Bone marrow (tissue), 2 donors: ENCODE results near the gene TRIOBP.

ENCODE experiments used
- DNase-seq, 2 donors: peaks; one replicate each; lab custom pipeline; 2025; lab: John Stamatoyannopoulos, UW

The TRIOBP gene

GRCh38 chr22:37749226-37749625 is 52.4 kb downstream of the TRIOBP start:
- DNase-seq = no peak

DNA sequence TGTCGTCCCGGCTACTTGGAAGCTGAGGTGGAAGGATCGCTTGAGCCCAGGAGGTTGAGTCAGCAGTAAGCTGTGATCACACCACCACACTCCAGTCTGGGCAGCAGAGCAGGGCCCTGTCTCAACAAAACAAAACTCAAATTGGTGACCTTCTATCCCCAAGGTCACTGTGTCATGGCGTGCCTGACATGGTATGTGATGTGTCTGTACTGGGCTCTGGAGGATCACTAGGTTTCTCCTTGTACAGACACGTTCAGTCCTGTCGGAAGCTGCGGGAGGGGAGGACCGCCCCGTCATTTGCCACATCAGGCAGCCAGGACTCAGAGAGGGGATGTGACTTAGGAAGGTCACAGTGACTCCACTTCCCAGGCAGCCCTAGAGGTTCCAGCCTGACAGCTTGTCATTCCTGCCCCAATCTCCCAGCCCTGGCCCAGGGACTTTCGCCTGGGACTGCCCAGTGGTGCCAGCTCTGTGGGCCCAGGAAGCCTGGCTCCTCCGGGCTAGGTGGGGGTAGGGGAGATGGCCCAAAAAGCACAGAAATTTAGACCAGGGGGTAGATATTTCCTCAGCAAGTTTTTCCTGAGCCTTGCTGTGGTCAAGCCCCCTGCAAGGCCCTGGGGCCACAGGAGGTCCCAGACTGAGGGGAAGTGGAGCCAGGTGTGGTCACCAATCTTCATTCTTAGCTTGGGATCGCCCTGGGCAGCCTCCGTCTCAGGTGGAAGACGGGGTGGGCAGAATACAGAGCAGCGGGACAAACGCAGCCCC is 53.2 kb downstream of the TRIOBP start:
- no peak for DNase-seq

- no peak for DNase-seq
Observed at GRCh38 chr22:37750596-37751162, 53.8 kb downstream of the TRIOBP start.

- DNase-seq = no peak
Observed at GRCh38 chr22:37751449-37752188, 54.8 kb downstream of the TRIOBP start.

- DNase-seq = no peak
Observed at GRCh38 chr22:37752189-37753087, 55.6 kb downstream of the TRIOBP start.

DNA sequence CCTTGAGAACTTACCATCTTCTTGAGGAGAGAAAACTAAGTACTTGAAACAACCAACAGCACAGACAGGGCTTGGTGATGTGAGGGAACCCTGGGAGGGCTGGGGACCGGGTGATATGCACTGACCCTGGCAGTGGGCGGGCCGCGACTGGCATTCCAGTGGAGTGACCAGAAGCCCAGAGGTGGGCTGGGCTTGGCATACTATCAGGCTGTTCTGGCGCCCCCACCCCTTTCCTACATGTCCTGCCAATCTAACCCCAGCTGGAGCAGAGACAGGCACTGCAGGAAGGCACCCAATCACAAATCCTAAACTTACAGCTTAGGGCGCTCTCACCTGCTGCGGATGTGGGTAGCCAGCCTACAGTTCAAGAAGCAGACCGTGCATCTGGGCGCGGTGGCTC is 56.9 kb downstream of the TRIOBP start:
- DNase-seq = no peak

DNA sequence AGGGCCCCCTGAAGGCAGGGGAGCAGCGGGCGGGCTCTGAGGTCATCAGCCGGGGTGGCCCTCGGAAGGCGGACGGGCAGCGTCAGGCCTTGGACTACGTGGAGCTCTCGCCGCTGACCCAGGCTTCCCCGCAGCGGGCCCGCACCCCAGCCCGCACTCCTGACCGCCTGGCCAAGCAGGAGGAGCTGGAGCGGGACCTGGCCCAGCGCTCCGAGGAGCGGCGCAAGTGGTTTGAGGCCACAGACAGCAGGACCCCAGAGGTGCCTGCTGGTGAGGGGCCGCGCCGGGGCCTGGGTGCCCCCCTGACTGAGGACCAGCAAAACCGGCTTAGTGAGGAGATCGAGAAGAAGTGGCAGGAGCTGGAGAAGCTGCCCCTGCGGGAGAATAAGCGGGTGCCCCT is 60.8 kb downstream of the TRIOBP start:
- no peak for DNase-seq

DNA sequence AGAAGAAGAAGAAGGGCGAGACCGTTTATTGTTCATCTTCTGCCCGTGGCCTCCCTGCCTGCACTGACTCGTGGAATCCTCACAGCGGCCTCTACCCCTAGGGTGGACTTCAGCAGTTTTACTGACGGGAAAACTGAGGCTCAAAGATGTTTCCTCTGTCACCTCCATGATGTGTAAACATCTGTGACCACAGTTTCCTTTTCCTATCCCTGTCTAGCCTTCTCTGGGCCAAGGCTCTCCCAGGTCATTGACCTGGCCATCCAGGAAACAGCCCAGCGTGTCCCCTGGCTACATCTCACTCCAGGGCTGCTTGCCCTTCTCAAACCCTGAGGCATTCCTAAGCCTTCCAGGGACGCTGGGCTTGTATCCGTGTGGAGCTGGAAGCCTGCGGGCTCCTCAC is 61.8 kb downstream of the TRIOBP start:
- DNase-seq = peak in 1 of 2 donors; percentile 41

- no peak for DNase-seq
Observed at GRCh38 chr22:37759281-37759680, 62.4 kb downstream of the TRIOBP start.

DNA sequence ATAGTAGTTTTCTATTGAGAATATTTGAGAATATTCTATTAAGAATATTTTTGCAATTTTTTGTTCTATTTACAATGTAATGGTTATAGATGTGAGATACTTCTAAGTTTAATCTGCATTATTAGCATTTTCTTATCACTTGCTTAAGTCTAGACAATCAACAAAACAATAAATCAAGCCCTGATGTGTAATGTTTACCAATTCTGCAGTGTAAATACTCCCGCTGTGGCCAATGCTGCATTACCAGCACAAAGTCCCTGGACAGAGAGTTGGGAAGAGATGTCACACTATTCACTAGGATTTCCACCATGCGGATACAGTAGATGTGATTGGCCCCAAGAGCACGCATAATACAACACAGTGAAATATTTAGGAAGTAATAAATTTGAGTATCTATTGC is 63.3 kb downstream of the TRIOBP start:
- DNase-seq = no peak

DNA sequence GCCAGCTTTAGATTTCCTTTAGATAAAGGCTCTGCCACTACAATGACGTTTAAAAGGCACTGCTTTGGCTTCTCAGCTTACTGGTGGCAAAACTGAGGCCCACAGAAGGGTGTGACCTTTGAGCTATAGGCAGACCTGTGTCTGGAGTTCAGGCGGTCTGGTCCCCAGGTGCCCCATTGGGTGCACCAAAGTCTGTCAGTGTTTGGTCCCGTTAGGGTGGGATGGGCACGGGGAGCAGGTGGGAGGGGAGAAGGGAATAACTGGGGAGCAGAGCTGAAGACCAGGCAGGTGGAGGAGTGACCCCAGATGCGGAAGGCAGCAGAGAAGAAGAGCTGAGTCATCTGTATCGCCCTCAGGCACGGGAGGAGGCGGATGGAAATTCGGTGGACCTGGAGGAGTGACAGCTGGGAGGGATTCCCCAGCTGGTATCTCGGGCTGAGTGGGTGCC is 65.6 kb downstream of the TRIOBP start:
- no peak for DNase-seq

DNA sequence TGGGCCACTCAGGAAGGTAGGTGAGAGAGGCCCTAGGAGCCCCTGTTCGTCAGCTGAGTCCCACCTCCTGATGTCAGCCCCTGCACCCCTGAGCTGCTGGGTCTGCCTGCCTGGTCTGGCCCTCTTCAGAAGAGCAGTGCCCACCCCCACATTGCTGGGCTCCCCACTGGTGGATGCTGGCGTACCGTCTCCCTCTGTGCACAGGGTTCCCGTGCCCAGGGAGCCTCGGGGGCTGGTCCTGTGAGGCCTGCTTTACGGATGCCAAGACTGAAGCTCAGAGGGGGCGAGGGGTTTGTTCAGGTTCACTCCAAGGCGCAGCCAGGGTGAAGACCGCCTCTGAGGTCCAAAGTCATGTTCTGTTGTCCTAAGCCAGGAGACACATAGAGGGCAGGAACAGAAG is 66.2 kb downstream of the TRIOBP start:
- DNase-seq = no peak

- no peak for DNase-seq
Observed at GRCh38 chr22:37763652-37764051, 66.8 kb downstream of the TRIOBP start.

DNA sequence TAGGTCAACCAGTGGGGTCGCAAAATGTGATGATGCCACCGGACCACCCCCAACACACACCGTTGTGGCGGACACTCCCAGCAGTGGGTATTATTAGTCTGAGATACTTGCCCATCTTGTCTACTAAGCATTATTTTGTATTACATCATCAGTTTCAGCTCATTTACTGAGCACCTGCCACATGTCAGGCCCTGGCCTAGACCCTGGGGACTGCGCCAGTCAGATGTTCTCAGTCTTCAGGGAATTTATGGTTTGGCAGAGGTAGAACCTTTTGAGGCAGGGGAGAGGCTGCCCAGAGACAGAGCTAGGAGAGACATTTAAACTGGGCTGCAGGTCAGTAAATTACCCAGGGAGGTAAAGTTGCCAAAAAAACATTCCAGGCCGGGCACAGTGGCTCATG is 67.8 kb downstream of the TRIOBP start:
- no peak for DNase-seq

DNA sequence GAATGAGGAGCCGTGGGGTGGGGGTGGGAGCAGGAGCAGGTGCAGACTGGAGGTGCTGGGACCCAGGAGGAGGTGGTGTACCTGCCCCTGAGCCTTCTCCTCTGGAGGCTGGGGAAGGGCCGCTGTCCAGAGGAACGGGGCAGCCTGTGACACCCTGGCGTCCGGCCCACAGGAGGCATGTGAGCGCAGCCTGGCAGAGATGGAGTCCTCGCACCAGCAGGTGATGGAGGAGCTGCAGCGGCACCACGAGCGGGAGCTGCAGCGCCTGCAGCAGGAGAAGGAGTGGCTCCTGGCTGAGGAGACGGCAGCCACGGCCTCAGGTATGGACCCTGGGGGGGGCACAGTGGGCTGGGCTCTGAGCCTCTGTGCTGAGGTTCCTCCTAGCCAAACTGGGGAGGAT is 68.7 kb downstream of the TRIOBP start:
- DNase-seq = no peak

- no peak for DNase-seq
Observed at GRCh38 chr22:37765953-37766576, 69.2 kb downstream of the TRIOBP start.

- DNase-seq = no peak
Observed at GRCh38 chr22:37768273-37768672, 71.4 kb downstream of the TRIOBP start.

- DNase-seq = no peak
Observed at GRCh38 chr22:37769056-37769455, 72.2 kb downstream of the TRIOBP start.

DNA sequence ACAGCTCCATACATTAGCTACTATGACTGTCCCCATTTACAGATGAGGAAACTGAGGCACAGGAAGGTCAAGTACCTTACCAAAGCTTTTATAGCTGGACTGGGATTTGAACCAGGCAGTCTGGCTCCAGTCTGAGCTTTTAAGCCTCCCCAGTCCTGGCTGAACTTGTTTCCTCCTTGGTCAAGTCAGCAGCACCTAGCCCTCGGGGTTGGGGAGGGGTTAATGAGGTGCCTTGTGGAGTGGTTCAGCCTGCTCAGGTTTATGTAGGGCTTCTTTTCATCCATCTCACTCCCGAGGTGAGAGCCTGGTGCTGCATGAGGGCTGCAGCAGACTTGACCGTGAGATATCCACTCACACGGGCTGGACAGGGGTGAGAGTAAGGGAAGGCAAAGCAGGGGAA is 74.2 kb downstream of the TRIOBP start:
- no peak for DNase-seq

DNA sequence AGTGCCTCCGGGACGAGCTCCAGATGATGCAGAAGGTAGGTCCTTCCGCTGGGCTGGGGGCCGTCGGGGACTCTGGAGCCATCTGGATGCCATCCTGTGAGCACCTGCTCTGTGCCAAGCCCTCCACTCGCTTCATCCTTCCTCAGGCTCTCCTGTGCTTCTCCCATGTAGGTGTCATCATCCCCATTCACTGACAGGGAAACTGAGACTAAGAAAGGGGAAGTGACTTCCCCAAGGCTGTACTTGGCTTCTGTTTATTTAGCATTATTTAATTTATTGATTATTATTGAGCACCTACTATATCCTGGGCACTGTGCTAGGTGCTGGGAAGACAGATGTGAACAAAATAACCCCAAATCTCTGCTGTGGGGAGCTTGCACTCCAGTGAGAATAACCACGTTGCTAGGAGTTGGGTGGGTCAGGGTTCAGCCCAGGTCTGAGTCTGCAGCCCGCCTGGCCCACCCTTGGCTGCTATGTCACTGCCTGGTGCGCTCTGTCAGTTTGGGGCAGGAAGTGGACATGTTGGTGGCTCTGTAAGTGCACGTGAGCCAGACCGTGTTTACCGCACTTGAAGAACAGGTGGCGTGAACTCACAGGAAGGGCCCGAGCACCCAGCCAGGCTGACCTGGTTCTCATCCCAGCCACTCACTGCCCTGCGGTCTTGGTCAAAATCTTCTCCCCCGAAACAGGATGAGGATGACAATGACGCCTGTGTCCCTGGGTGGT is 75.0 kb downstream of the TRIOBP start:
- no peak for DNase-seq

DNA sequence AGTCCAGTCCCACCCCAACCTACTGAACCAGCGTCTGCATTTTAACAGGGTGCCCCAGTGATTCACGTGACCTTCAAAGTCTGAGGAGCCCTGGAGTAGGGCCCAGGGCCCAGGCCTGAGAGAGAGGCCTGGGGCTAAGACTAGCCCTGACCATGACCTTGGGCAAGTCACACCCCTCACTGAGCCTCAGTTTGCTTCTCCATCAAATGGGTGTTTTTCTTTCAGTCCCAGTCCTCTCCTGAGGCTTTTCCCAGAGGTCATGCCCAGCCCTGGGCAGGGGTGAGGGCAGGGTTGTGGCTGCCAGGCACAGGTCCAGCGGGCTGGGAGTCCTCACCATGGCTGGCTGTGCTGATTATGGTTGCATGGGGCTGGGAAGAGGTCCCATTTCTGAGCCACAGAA is 77.9 kb downstream of the TRIOBP start:
- no peak for DNase-seq
